Smooth muscle cell (in vitro differentiated cells): ENCODE results near the gene ABCA1. TPM values are rescaled to one million over a fixed set of nuclear protein-coding genes. Genes with fewer than 3 reads are reported as not detected.

Experiments used
- DNase-seq: peaks from one replicate; lab custom pipeline; 2025; ENCODE audit not compliant: unreplicated experiment; lab: John Stamatoyannopoulos, UW
- H2AFZ ChIP-seq: fragments of 200-600 bp; sonication (generic); 2 replicates; pipeline ENCODE4 v1.6.0; 2016; ENCODE audit warnings: antibody characterized with exemption, low read depth, mild to moderate bottlenecking
- H3F3A ChIP-seq: fragments of 200-600 bp; sonication (generic); 2 replicates; pipeline ENCODE4 v1.6.0; 2017; ENCODE audit warnings: antibody characterized with exemption, low read depth
- H3K27ac ChIP-seq: fragments of 200-600 bp; sonication (generic); 2 replicates; pipeline ENCODE4 v1.5.1; 2016; ENCODE audit warnings: low read depth, mild to moderate bottlenecking
- H3K27me3 ChIP-seq: fragments of 200-600 bp; sonication (generic); 2 replicates; pipeline ENCODE4 v1.6.1; 2016; ENCODE audit warnings: low read depth, mild to moderate bottlenecking
- H3K36me3 ChIP-seq: fragments of 200-600 bp; sonication (generic); 2 replicates; pipeline ENCODE4 v1.5.1; 2016; ENCODE audit warnings: low read depth
- H3K4me1 ChIP-seq: fragments of 200-600 bp; sonication (generic); 2 replicates; pipeline ENCODE4 v1.5.1; 2016; ENCODE audit warnings: low read depth
- H3K4me2 ChIP-seq: fragments of 200-600 bp; sonication (generic); 2 replicates; pipeline ENCODE4 v1.6.0; 2016; ENCODE audit warnings: mild to moderate bottlenecking
- H3K4me3 ChIP-seq: fragments of 200-600 bp; sonication (generic); 2 replicates; pipeline ENCODE4 v1.5.1; 2016; ENCODE audit warnings: mild to moderate bottlenecking
- H3K79me2 ChIP-seq: fragments of 200-600 bp; sonication (generic); 2 replicates; pipeline ENCODE4 v1.6.0; 2016; ENCODE audit warnings: low read depth, mild to moderate bottlenecking
- H3K9ac ChIP-seq: fragments of 200-600 bp; sonication (generic); 2 replicates; pipeline ENCODE4 v1.6.0; 2016; ENCODE audit warnings: low read depth
- H3K9me3 ChIP-seq: fragments of 200-600 bp; sonication (generic); replicated peaks from 2 replicates; pipeline ENCODE4 v1.5.1; 2016; ENCODE audit warnings: low read depth
- H4K20me1 ChIP-seq: fragments of 200-600 bp; sonication (generic); 2 replicates; pipeline ENCODE4 v1.6.0; 2016; ENCODE audit warnings: low read depth
- CTCF ChIP-seq: fragments of 200-600 bp; sonication (generic); IDR thresholded peaks from 2 replicates; pipeline ENCODE4 v1.5.1; 2017; ENCODE audit warnings: borderline replicate concordance, mild to moderate bottlenecking, antibody characterized with exemption; ENCODE audit not compliant: insufficient read depth, poor library complexity, severe bottlenecking
- WGBS: methylation state at CpG from one replicate; pipeline ENCODE4 v1.1.7; 2016; ENCODE audit warnings: low lambda C conversion rate; 5-methylcytosine and 5-hydroxymethylcytosine counted together
- polyA plus RNA-seq: library from polyadenylated mRNA; unstranded; fragments of >200 nt; fragmentation: Nextera tagmentation; extraction: Ambion mirVana; gene quantifications from 2 replicates; pipeline ENCODE4 v1.2.1, GENCODE V29; 2016
- total RNA-seq: library from RNA; depleted of rRNA; stranded (reverse); fragments of >200 nt; gene quantifications from 2 replicates; pipeline ENCODE4 v1.2.3, GENCODE V29; 2014

The ABCA1 gene
- total and polyA plus RNA-seq, 2 experiments from 2014 or later: 2.8 to 29.6 TPM

GRCh38 chr9:104805441-104805840, 122.5 kb downstream of the ABCA1 start:
- peaks cover 9% of the 10 kb centered on the region for H3K36me3 ChIP-seq
- H3K4me3 ChIP-seq: no peak overlapping the region
- no peaks in the 10 kb centered on the region for H3K4me1 ChIP-seq
- H2AFZ ChIP-seq: no peak overlapping the region
- no peak overlapping the region for H3K27ac ChIP-seq
- TF ChIP-seq CTCF: no peak
- H3F3A ChIP-seq: no peaks in the 10 kb centered on the region
- H3K9ac ChIP-seq: no peak overlapping the region
- no peaks in the 10 kb centered on the region for H3K27me3 ChIP-seq
- H4K20me1 ChIP-seq: no peaks in the 10 kb centered on the region
- no peaks in the 10 kb centered on the region for H3K79me2 ChIP-seq
- WGBS: 96% methylated on average over 2 of the region's 2 CpGs
- no peak for DNase-seq
- H3K4me2 ChIP-seq: no peak overlapping the region
- H3K9me3 ChIP-seq: no peaks in the 10 kb centered on the region

DNA sequence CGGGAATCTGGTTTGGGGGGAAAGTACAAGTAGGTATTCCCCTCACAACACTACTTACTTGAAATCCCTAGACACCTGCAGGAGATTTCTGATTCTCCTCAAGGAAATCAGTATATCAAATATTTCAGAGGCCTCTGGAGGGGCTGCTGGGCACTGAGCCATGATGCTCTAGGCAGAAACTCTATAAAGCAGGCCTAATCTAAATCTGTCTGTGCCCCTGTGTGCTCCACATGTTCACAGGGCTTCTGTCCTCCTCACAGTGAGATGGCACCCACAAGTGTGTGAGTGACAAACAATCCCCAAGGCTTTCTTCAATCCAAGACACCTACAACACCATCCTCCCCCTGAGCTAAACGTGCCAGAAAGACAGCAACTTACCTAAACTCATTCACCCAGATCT, 125.0 kb downstream of the ABCA1 start:
- Histone ChIP-seq H3K27me3 (no peaks in the 10 kb centered on the region), H3K4me2 (no peak overlapping the region), H3K4me3 (no peak overlapping the region), H3K9me3 (no peaks in the 10 kb centered on the region), H4K20me1 (no peaks in the 10 kb centered on the region), H3K36me3 (peaks cover 10% of the 10 kb centered on the region), H3F3A (no peaks in the 10 kb centered on the region), H3K27ac (no peak overlapping the region), H3K79me2 (no peaks in the 10 kb centered on the region), H3K9ac (no peak overlapping the region), H3K4me1 (no peaks in the 10 kb centered on the region), H2AFZ (no peak overlapping the region)
- WGBS: 94% methylated on average over 2 of the region's 2 CpGs
- no peak for DNase-seq
- TF ChIP-seq CTCF: no peak

- no peak overlapping the region for H3K4me2 ChIP-seq
- H3K27me3 ChIP-seq: no peaks in the 10 kb centered on the region
- no peak overlapping the region for H3K4me3 ChIP-seq
- no peaks in the 10 kb centered on the region for H3K4me1 ChIP-seq
- DNase-seq: no peak
- H2AFZ ChIP-seq: no peak overlapping the region
- H3K36me3 ChIP-seq: peaks cover 15% of the 10 kb centered on the region
- TF ChIP-seq CTCF: no peak
- no peaks in the 10 kb centered on the region for H3K79me2 ChIP-seq
- no peaks in the 10 kb centered on the region for H3K9me3 ChIP-seq
- no peak overlapping the region for H3K27ac ChIP-seq
- H4K20me1 ChIP-seq: no peaks in the 10 kb centered on the region
- no peak overlapping the region for H3K9ac ChIP-seq
- WGBS: 98% methylated on average over 5 of the region's 5 CpGs
- no peaks in the 10 kb centered on the region for H3F3A ChIP-seq
Measured at GRCh38 chr9:104802110-104802509, 125.8 kb downstream of the ABCA1 start.

- Histone ChIP-seq H4K20me1 (no peaks in the 10 kb centered on the region), H2AFZ (no peak overlapping the region), H3F3A (no peaks in the 10 kb centered on the region), H3K79me2 (no peaks in the 10 kb centered on the region), H3K27ac (no peak overlapping the region), H3K27me3 (no peaks in the 10 kb centered on the region), H3K9me3 (no peaks in the 10 kb centered on the region), H3K4me1 (no peaks in the 10 kb centered on the region), H3K4me2 (no peak overlapping the region), H3K36me3 (peaks cover 15% of the 10 kb centered on the region), H3K9ac (no peak overlapping the region), H3K4me3 (no peak overlapping the region)
- DNase-seq: no peak
- WGBS: 96% methylated on average over 7 of the region's 7 CpGs
- TF ChIP-seq CTCF: no peak
Measured at GRCh38 chr9:104800068-104800785, 127.7 kb downstream of the ABCA1 start.
